ENCODE results near the gene CYP2E1. TPM values are rescaled to one million over a fixed set of nuclear protein-coding genes. Genes with fewer than 3 reads are reported as not detected.

Gene CYP2E1
- total RNA-seq, 1 experiment from 2014 or later, result not detected

GRCh38 chr10:133557381-133557780, 30.2 kb downstream of the CYP2E1 start:
- intact Hi-C loops (cut with micrococcal nuclease; ENCODE audit: unreplicated experiment), result no loop called here
- H3K4me1 Mint-ChIP-seq (ENCODE audit: low read depth, unreplicated experiment), result no peaks in the 10 kb centered on the region

GRCh38 chr10:133559216-133559615, 32.1 kb downstream of the CYP2E1 start:
- Mint-ChIP-seq H3K4me1 (ENCODE audit: low read depth, unreplicated experiment) (no peaks in the 10 kb centered on the region), H3K9me3 (ENCODE audit: unreplicated experiment) (no peaks in the 10 kb centered on the region), H3K27me3 (ENCODE audit: insufficient read depth, unreplicated experiment) (peaks cover 17% of the 10 kb centered on the region), H3K27ac (ENCODE audit: unreplicated experiment) (no peak overlapping the region), H3K4me3 (ENCODE audit: unreplicated experiment) (no peak overlapping the region), H3K36me3 (ENCODE audit: insufficient read depth, unreplicated experiment) (no peaks in the 10 kb centered on the region)
- Histone ChIP-seq H3K36me3 (ENCODE audit: control insufficient read depth, insufficient read depth, low read length) (no peaks in the 10 kb centered on the region), H3K4me1 (no peaks in the 10 kb centered on the region), H3K4me3 (ENCODE audit: low read depth, low read length) (no peak overlapping the region), H3K27me3 (replicated peaks; ENCODE audit: control insufficient read depth, insufficient read depth, low read length) (no peaks in the 10 kb centered on the region), H3K9me3 (no peaks in the 10 kb centered on the region)
- TF ChIP-seq CTCF (IDR thresholded peaks at IDR 0.05; ENCODE audit: insufficient read depth in 1 of 2, low read depth in 1 of 2, low read length in 1 of 2, severe bottlenecking in 1 of 2, unreplicated experiment in 1 of 2), result no peak
- POLR2A ChIA-PET, result no interaction called here
- intact Hi-C loops (cut with micrococcal nuclease; ENCODE audit: unreplicated experiment), result no loop called here
- CTCF ChIA-PET, result no interaction called here
- no TSS peak for BruUV-seq (replicated peaks)
- no peak for DNase-seq

More at GRCh38 chr10:133557381-133557780, 30.2 kb downstream of the CYP2E1 start:
- no TSS peak for BruUV-seq (replicated peaks)
- no peak for DNase-seq
- H3K9me3 ChIP-seq, result no peaks in the 10 kb centered on the region
- ChIA-PET POLR2A (no interaction called here), CTCF (interaction anchor here (0.7 to 1.2 kb wide), 2 partner anchors 119 to 120 kb away, joined by 3 to 5 read pairs; no protein-coding TSS in a partner anchor)
- Mint-ChIP-seq H3K9me3 (ENCODE audit: unreplicated experiment) (no peaks in the 10 kb centered on the region), H3K27ac (ENCODE audit: unreplicated experiment) (no peak overlapping the region), H3K36me3 (ENCODE audit: insufficient read depth, unreplicated experiment) (no peaks in the 10 kb centered on the region), H3K27me3 (ENCODE audit: insufficient read depth, unreplicated experiment) (peaks cover 17% of the 10 kb centered on the region), H3K4me3 (ENCODE audit: unreplicated experiment) (no peak overlapping the region)
- H3K4me1 ChIP-seq, result no peaks in the 10 kb centered on the region
- TF ChIP-seq CTCF (IDR thresholded peaks at IDR 0.05; ENCODE audit: insufficient read depth in 1 of 2, low read depth in 1 of 2, low read length in 1 of 2, severe bottlenecking in 1 of 2, unreplicated experiment in 1 of 2), result peak in 1 of 2 experiments; percentile 32
- H3K4me3 ChIP-seq (ENCODE audit: low read depth, low read length), result no peak overlapping the region
- no peaks in the 10 kb centered on the region for H3K36me3 ChIP-seq (ENCODE audit: control insufficient read depth, insufficient read depth, low read length)
- no peaks in the 10 kb centered on the region for H3K27me3 ChIP-seq (replicated peaks; ENCODE audit: control insufficient read depth, insufficient read depth, low read length)

GRCh38 chr10:133564816-133565215, 37.7 kb downstream of the CYP2E1 start:
- Histone ChIP-seq H3K9me3 (peaks cover 3% of the 10 kb centered on the region; the same call in 1 of the 2 replicates), H3K4me1 (no peaks in the 10 kb centered on the region), H3K36me3 (ENCODE audit: control insufficient read depth, insufficient read depth, low read length) (no peaks in the 10 kb centered on the region), H3K4me3 (ENCODE audit: low read depth, low read length) (no peak overlapping the region), H3K27me3 (replicated peaks; ENCODE audit: control insufficient read depth, insufficient read depth, low read length) (no peaks in the 10 kb centered on the region)
- no peak overlapping the region for H3K27ac Mint-ChIP-seq (ENCODE audit: unreplicated experiment)
- ChIA-PET CTCF (no interaction called here), POLR2A (no interaction called here)
- no peaks in the 10 kb centered on the region for H3K36me3 Mint-ChIP-seq (ENCODE audit: insufficient read depth, unreplicated experiment)
- no peaks in the 10 kb centered on the region for H3K9me3 Mint-ChIP-seq (ENCODE audit: unreplicated experiment)
- H3K4me3 Mint-ChIP-seq (ENCODE audit: unreplicated experiment), result no peak overlapping the region
- no peaks in the 10 kb centered on the region for H3K27me3 Mint-ChIP-seq (ENCODE audit: insufficient read depth, unreplicated experiment)
- no peaks in the 10 kb centered on the region for H3K4me1 Mint-ChIP-seq (ENCODE audit: low read depth, unreplicated experiment)
- intact Hi-C loops (cut with micrococcal nuclease; ENCODE audit: unreplicated experiment), result no loop called here
- DNase-seq, result no peak
- TF ChIP-seq CTCF (IDR thresholded peaks at IDR 0.05; ENCODE audit: insufficient read depth in 1 of 2, low read depth in 1 of 2, low read length in 1 of 2, severe bottlenecking in 1 of 2, unreplicated experiment in 1 of 2), result no peak
- no TSS peak for BruUV-seq (replicated peaks)

Data from Caco-2 (cell line).